ENCODE results near the gene SNX14. TPM values are rescaled to one million over a fixed set of nuclear protein-coding genes. Genes with fewer than 3 reads are reported as not detected.

SNX14 gene
- polyA plus RNA-seq, 1 experiment = 114 TPM

DNA sequence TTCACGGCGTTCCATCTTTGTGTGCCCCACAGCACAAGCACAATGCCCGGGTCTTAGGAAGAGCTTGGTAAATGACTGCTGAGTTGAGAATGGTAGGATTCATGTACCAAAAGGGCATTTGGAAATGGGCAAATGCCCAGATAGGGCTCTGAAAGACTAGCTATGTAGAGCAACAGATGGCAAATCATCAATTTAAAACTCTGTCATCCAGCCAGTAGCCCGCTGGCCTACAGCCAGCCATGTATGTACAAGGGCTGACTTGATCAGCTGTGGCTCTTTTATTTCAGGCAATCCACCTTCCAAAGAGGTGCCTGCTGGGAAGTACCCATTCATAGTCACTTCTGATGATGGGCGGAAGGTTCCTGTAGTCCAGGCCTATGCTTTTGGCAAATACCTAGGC, 108.7 kb downstream of the SNX14 start:
- Histone ChIP-seq H3K9me3 (ENCODE audit: control insufficient read depth, insufficient read depth, low read length) (no peaks in the 10 kb centered on the region), H3K4me3 (ENCODE audit: low read depth, low read length) (no peak overlapping the region), H3K27me3 (ENCODE audit: control insufficient read depth, insufficient read depth, low read length) (no peaks in the 10 kb centered on the region), H3K27ac (ENCODE audit: low read depth, low read length) (no peak overlapping the region)
- ChIA-PET POLR2A (interaction anchor here (1.2 to 1.3 kb wide), 2 partner anchors 9 to 124 kb away, joined by 3 read pairs; no protein-coding TSS in a partner anchor), CTCF (interaction anchor here (0.6 to 12.3 kb wide), 10 partner anchors 8 to 132 kb away, joined by 3 to 412 read pairs (median 47); no protein-coding TSS in a partner anchor)
- TF ChIP-seq CTCF (IDR thresholded peaks at IDR 0.05; ENCODE audit: low read depth, low read length) = no peak
- DNase-seq (ENCODE audit: low read depth, low spot score) = no peak

DNA sequence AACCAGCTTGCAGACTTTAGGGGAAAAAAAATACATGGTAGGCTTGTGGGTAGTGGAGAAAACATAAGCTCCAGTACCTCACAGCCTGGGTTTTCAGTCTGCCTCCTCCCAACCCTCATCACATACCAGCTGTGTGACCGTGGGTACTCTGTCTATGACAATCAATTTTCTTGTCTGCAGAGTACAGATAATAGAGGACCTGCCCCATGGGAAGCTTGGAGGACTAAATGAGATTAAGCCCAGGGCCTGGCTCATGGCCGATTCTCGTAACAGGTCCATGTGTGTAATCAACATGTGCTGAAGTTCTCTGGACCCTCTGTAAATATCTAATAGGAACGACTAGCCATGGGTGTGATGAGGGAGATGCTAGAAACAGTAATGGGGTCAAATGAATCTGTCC, 109.8 kb downstream of the SNX14 start:
- no peak for DNase-seq (ENCODE audit: low read depth, low spot score)
- Histone ChIP-seq H3K27ac (ENCODE audit: low read depth, low read length) (no peak overlapping the region), H3K4me3 (ENCODE audit: low read depth, low read length) (no peak overlapping the region), H3K27me3 (ENCODE audit: control insufficient read depth, insufficient read depth, low read length) (no peaks in the 10 kb centered on the region), H3K9me3 (ENCODE audit: control insufficient read depth, insufficient read depth, low read length) (no peaks in the 10 kb centered on the region)
- POLR2A ChIA-PET = interaction anchor here (1.2 to 1.6 kb wide), 3 partner anchors 10 to 123 kb away, joined by 3 to 7 read pairs (median 3); partner anchors contain the start of gene NT5E
- CTCF ChIA-PET = interaction anchor here (0.5 to 12.3 kb wide), 28 partner anchors 10 to 163 kb away, joined by 3 to 412 read pairs (median 10); partner anchors contain the start of gene NT5E
- no peak for TF ChIP-seq CTCF (IDR thresholded peaks at IDR 0.05; ENCODE audit: low read depth, low read length)

DNA sequence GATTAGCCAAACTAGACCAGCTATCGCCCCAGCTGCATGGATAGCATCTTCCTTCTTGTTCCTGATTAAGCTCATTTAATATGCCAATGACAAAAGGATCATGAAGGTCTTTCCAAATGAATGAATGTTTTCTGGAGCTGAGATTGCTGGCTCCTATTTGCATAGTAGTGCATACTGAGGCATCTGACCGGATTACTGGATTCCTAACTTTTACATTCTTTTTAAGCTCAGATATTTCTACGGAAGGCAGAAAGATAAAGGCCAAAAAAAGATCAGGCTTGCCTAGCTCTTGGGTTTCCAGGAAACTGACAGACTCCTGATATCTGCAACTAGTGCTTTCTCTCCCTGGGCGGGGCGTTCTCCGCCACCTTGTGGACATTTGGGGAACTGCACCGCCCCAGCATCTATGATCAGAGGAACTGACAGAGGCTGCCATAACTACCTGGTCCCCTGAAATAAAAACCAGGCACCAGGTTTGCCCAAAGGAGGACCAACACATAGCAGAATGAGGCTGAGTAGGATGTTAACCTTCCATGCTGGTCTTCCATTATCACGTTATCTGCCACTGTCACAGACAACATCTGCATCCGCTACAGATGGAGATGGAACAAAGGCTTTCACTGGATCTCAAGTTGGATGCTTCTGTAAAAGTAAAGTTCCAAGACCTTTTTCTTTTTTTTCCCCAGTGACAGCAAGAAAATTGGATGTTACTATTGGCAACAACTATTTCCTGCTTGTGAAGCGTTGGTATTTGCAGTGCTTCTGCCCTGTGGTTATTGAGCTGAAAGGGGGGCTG, 110.6 kb downstream of the SNX14 start:
- CTCF ChIA-PET = interaction anchor here (0.5 to 12.3 kb wide), 68 partner anchors 9 to 1648 kb away, joined by 3 to 412 read pairs (median 4); partner anchors contain the start of gene NT5E
- POLR2A ChIA-PET = interaction anchor here (0.6 to 1.6 kb wide), 5 partner anchors 16 to 188 kb away, joined by 3 to 7 read pairs (median 5); partner anchors contain the start of gene NT5E
- peak; percentile 100 for TF ChIP-seq CTCF (IDR thresholded peaks at IDR 0.05; ENCODE audit: low read depth, low read length)
- Histone ChIP-seq H3K9me3 (ENCODE audit: control insufficient read depth, insufficient read depth, low read length) (no peaks in the 10 kb centered on the region), H3K27me3 (ENCODE audit: control insufficient read depth, insufficient read depth, low read length) (no peaks in the 10 kb centered on the region), H3K4me3 (ENCODE audit: low read depth, low read length) (no peak overlapping the region), H3K27ac (ENCODE audit: low read depth, low read length) (no peak overlapping the region)
- no peak for DNase-seq (ENCODE audit: low read depth, low spot score)

DNA sequence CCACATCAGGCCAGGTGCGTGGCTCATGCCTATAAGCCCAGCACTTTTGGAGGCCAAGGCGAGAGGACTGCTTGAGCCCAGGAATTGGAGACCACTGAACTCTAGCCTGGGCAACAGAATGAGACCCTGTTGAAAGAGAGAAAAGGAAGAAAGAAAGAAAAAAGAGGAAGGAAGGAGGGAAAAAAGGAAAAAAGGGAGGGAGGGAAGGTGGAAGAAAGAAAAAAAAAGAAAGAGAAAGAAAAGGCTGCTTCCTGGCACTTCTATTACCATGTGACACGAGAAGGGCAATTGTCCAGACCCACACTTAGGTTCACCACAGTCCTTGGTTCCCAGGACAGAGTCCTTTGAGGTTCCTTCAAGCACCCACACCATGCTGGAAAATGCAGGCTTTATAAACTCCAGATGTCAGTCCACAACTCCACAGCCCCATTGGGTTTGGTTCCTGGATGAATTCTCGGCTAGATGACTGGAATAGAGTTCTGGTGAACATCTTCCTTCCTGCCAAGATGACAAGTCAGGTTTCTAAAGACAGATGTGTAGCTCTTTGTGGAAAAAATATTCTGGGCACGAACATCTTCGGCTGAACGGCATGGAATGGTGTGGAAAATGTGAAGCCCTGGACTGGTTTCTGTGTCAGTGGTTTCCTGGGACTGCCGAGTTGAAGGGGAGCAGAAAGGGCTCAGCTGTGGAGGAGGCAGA, 111.3 kb downstream of the SNX14 start:
- Histone ChIP-seq H3K9me3 (ENCODE audit: control insufficient read depth, insufficient read depth, low read length) (no peaks in the 10 kb centered on the region), H3K27me3 (ENCODE audit: control insufficient read depth, insufficient read depth, low read length) (no peaks in the 10 kb centered on the region), H3K4me3 (ENCODE audit: low read depth, low read length) (no peak overlapping the region), H3K27ac (ENCODE audit: low read depth, low read length) (no peak overlapping the region)
- POLR2A ChIA-PET = interaction anchor here (0.6 to 1.6 kb wide), 5 partner anchors 17 to 189 kb away, joined by 3 to 7 read pairs (median 5); partner anchors contain the start of gene NT5E
- CTCF ChIA-PET = interaction anchor here (0.5 to 12.3 kb wide), 64 partner anchors 9 to 1649 kb away, joined by 3 to 412 read pairs (median 5); partner anchors contain the start of gene NT5E
- no peak for TF ChIP-seq CTCF (IDR thresholded peaks at IDR 0.05; ENCODE audit: low read depth, low read length)
- DNase-seq (ENCODE audit: low read depth, low spot score) = no peak

Measured in AG04450 (cell line).